ENCODE measurements around the gene COL24A1.

GRCh38 chr1:86110451-86111129 lies 46.0 kb downstream of the COL24A1 start:
- TF ChIP-seq BACH1 (IDR thresholded peaks at IDR 0.05; ENCODE audit: low read length) (no peak), EP300 (IDR thresholded peaks at IDR 0.05; ENCODE audit: borderline replicate concordance in 1 of 2, low read depth in 2 of 2, low read length in 2 of 2) (no peak)

Data from H1 (cell line).